GM13977 (cell line): ENCODE data around the gene TMEM126A.

Source experiments
- DNase-seq: peaks from one replicate; pipeline ENCODE4 v3.0.0; 2012; ENCODE audit warnings: low spot score
- in situ Hi-C: fragments of 300-500 bp; cut with MboI; formaldehyde crosslinking; loops from one replicate; pipeline ENCODE4 v1.12.0; 2022; ENCODE audit warnings: low sequenced_read_pairs, low pct_unique_long_range_greater_than_20kb, mixed read lengths, inconsistent platforms; ENCODE audit not compliant: unreplicated experiment
- TF ChIP-seq, protein P1 (sequence below): IDR thresholded peaks from 2 replicates; pipeline ENCODE4 v1.5.1; 2012; ENCODE audit warnings: mild to moderate bottlenecking, control low read depth; ENCODE audit not compliant: insufficient read depth; ENCODE audit errors: extremely low read depth, missing control alignments

TMEM126A gene

DNA sequence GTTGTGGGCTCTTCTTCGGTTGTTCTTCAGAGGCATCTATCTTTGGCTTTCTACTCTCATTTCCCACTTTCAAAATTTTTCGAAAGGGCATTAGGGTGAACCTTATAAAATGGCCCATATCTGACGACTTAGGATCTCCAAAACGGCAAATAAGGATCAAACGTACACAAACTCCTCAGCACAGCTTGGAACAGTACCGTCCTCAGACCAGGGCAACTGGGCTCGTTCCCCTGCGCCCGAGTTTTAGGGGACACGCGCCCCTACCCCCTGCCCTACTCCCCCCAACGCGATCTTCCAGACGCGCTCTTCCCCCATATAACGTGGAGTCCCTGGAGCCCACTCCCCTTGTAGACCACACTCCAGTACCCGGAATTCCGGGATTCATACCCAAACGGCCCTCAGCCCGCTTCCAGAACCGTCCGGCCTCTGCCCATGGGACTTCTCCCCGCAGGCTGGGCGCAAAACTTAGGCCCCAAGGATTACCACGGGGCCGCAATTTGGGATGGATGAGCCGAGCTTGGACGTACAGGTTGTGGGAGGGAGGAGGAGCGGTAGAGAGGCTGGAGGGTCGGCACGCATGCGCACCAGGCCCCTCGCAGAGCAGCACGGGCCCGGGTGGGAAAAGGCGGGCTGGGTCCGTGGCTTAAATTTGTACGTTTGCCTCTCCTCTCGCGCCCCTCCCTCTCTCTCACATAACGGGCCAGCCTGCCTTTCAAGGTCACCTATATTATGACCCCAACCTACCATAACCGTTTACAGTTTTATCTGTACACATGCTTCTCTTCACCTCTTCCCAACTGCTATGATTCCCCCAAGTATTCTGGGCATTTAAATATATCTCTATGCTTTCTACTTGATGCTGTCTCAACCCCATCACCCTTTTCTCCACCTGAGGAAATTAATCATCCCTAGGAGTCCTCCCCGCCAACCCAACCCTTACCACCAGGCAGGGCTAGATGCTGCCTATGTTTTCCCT is 34.9 kb downstream of the TMEM126A start:
- TF ChIP-seq, protein P1, sequence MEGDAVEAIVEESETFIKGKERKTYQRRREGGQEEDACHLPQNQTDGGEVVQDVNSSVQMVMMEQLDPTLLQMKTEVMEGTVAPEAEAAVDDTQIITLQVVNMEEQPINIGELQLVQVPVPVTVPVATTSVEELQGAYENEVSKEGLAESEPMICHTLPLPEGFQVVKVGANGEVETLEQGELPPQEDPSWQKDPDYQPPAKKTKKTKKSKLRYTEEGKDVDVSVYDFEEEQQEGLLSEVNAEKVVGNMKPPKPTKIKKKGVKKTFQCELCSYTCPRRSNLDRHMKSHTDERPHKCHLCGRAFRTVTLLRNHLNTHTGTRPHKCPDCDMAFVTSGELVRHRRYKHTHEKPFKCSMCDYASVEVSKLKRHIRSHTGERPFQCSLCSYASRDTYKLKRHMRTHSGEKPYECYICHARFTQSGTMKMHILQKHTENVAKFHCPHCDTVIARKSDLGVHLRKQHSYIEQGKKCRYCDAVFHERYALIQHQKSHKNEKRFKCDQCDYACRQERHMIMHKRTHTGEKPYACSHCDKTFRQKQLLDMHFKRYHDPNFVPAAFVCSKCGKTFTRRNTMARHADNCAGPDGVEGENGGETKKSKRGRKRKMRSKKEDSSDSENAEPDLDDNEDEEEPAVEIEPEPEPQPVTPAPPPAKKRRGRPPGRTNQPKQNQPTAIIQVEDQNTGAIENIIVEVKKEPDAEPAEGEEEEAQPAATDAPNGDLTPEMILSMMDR: no peak
- peak; percentile 78 for DNase-seq
- in situ Hi-C loops: no loop called here

DNA sequence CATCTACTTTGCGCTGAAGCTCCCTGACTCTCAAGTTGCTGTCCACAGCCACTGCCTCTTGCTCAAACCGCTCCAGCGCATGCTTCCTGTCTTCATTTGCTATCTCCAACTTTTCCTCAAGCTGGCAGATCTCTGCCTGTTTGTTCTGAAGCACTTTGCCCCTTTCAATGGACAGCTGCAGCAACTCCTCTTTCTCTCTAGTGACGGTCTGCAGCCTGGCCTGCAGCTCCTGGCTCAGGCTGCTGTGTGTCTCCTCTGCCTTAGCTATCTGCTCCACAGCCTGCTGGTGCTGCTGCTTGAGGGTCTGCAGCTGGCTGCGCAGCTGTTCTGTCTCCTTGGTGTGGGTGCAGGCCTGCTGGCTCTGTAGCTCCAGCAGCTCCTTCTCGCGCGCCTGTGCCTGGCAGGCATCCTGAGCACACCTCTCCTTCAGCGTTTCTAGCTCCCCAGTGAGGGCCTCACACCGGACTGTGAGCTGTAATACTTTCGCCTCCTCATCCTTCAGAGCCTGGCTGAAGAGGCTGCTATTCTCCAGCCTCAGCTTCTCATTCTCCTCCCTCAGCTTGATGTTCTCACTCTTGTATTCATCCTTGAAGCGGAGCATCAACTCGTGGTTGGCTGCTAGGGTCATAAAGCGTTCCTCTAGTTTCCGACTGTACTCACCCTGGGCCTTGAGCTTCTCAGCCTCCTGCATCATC is 37.5 kb downstream of the TMEM126A start:
- in situ Hi-C loops: no loop called here
- no peak for DNase-seq

DNA sequence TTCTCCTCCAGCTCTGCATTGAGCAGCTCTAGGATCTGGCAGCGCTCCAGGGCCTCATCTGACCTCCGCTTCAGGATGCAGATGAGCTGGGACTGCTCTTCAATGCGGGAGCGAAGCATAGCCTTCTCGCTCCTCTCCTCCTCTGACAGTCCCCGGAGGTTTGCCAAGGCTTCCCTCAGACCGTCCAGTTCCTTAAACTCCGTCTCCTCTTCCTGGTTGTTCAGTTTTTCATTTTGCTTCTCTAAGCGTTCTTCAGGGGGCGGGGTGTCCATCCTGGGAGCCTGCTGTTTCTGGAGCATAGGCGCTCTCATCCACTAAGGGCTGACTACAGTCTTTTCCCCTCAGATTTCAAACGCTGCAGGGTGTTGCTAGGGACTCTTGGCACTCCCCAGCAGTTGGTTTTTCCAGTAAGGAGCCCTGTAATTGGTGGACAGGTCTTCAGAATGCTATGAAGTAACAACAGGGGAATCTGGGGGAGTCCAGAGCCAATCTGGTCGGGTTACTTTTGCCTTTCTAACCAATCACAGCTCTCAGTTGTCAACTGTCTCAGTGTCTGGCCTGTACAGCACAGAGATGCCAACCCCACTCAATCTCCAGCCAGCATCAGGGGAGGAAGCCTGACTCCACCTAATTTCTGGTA is 38.2 kb downstream of the TMEM126A start, which contains the start of gene CCDC89:
Gene CCDC89, minus strand, starts transcription at position 376 of the 640 bp plus-strand sequence. Its CDS starts 65 bp downstream, at position 311.
- in situ Hi-C loops: no loop called here
- DNase-seq: no peak
- TF ChIP-seq, protein P1: no peak

More for the DNA sequence above, 37.5 kb downstream of the TMEM126A start:
- TF ChIP-seq, protein P1: no peak

DNA sequence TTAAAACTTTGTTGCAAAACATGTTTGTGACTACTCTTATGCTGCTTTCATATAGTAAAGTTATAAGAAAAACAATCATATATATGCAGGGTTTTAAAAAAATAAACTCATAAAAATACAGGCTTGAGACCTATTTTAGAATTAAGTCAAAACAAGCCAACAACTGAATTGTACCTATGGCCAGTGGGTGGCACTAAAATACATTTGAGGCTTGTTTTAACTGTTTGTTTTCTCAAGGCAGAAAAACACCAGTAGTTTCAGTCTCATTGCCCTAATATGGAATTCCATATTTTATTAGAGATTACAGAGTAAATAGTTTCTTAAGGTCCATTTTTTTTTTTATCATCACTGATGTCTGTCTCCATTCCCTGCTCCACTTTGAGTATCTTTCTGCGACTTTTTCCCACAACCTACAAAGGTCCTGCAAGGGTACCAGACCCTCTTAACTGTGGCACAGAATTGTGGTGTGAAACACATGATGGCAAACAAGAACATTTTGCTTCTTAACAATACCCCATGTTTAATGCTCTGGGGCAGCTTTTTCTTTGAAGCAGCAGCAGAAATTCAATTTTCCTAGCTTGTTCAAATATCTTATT is 46.7 kb downstream of the TMEM126A start:
- peak; percentile 24 for DNase-seq
- TF ChIP-seq, protein P1: peak; percentile 50
- in situ Hi-C loops: no loop called here

DNA sequence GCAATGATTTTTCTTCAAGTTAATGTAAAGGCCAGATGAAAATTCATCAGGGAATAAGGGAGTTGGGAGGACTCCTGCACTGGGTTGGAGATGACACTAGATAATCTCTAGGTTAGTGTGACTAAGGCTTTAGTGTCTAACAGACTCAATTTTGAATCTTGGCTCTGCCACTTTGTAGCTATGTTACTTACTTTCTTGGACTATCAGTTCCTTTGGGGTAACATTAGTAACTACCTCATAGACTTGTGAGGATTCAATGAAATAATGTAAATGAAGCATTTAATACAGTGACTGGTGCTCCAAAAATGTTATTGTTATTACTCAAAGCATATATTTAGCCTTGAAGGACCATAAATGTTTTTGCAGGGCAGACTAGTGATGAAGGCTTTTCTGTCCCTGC is 47.8 kb downstream of the TMEM126A start:
- in situ Hi-C loops: no loop called here
- DNase-seq: no peak
- TF ChIP-seq, protein P1: no peak

DNA sequence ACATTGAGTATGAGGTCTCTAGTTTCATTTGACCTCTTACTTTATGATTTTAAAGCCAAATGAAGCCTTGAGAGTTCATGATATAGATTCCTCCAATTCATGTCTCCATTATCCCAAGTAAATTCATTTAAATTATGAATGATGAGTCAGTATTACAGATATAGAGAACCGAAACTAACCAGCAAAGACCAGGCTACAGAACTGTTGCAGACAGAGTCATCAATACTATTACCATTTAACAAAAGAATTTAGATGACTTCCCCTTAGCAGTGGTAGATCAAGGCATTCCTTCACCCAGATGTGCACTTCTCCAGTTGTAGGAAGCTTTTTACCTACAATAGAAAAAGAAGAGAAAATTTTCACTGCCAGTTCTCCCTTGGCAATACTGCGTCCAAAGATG is 50.0 kb downstream of the TMEM126A start:
- no peak for DNase-seq
- in situ Hi-C loops: no loop called here
- TF ChIP-seq, protein P1: no peak
